Trophoblast cell (in vitro differentiated cells and primary cell): ENCODE measurements around the gene HRH1.

Experiments used
- DNase-seq, 2 donors: peaks; one replicate each; pipeline ENCODE4 v3.0.0-alpha.2; 2016
- H2AFZ ChIP-seq: 2 replicates; pipeline ENCODE4 v1.6.1; 2013; ENCODE audit warnings: low read length, moderate library complexity, mild to moderate bottlenecking; ENCODE audit not compliant: insufficient read depth, poor library complexity
- H2AK5ac ChIP-seq: 2 replicates; pipeline ENCODE4 v1.6.1; 2013; ENCODE audit warnings: mild to moderate bottlenecking, low read length
- H2BK120ac ChIP-seq: 2 replicates; pipeline ENCODE4 v1.6.1; 2013; ENCODE audit warnings: low read length, mild to moderate bottlenecking, moderate library complexity; ENCODE audit not compliant: insufficient read depth, poor library complexity
- H2BK12ac ChIP-seq: 2 replicates; pipeline ENCODE4 v1.6.1; 2013; ENCODE audit warnings: mild to moderate bottlenecking, low read length, moderate library complexity
- H2BK5ac ChIP-seq: 2 replicates; pipeline ENCODE4 v1.6.1; 2013; ENCODE audit warnings: low read length, low read depth, moderate library complexity, mild to moderate bottlenecking; ENCODE audit not compliant: poor library complexity
- H3K14ac ChIP-seq: 2 replicates; pipeline ENCODE4 v1.6.1; 2013; ENCODE audit warnings: mild to moderate bottlenecking, low read length
- H3K18ac ChIP-seq: 2 replicates; pipeline ENCODE4 v1.6.1; 2013; ENCODE audit warnings: mild to moderate bottlenecking, low read length
- H3K23ac ChIP-seq: 2 replicates; pipeline ENCODE4 v1.6.1; 2013; ENCODE audit warnings: low read length
- H3K27ac ChIP-seq: 2 replicates; pipeline ENCODE4 v1.5.1; 2013; ENCODE audit warnings: low read depth, mild to moderate bottlenecking, inconsistent platforms, low read length, moderate library complexity
- H3K27me3 ChIP-seq: 2 replicates; pipeline ENCODE4 v1.6.1; 2013; ENCODE audit warnings: inconsistent platforms, mild to moderate bottlenecking, low read length, moderate library complexity; ENCODE audit not compliant: insufficient read depth
- H3K36me3 ChIP-seq, 2 experiments: 1 replicate in 1 of 2; 2 replicates in 1 of 2; pipeline ENCODE4 v1.6.1; 2013; ENCODE audit warnings: low read length in 2 of 2, mild to moderate bottlenecking in 2 of 2, moderate library complexity in 1 of 2; ENCODE audit not compliant: insufficient read depth in 2 of 2, control insufficient read depth in 1 of 2
- H3K4ac ChIP-seq: 2 replicates; pipeline ENCODE4 v1.6.1; 2013; ENCODE audit warnings: low read depth, mild to moderate bottlenecking, low read length, moderate library complexity
- H3K4me1 ChIP-seq, 2 experiments: 1 replicate in 1 of 2; 2 replicates in 1 of 2; pipeline ENCODE4 v1.6.1; 2013; ENCODE audit warnings: low read length in 2 of 2, mild to moderate bottlenecking in 2 of 2, moderate library complexity in 1 of 2; ENCODE audit not compliant: insufficient read depth in 2 of 2, control insufficient read depth in 1 of 2
- H3K4me2 ChIP-seq: 2 replicates; pipeline ENCODE4 v1.6.1; 2013; ENCODE audit warnings: inconsistent platforms, mild to moderate bottlenecking, low read length, moderate library complexity
- H3K4me3 ChIP-seq: 2 replicates; pipeline ENCODE4 v1.5.1; 2013; ENCODE audit warnings: mild to moderate bottlenecking, low read depth, low read length, inconsistent platforms
- H3K79me1 ChIP-seq: one replicate; pipeline ENCODE4 v1.6.1; 2013; ENCODE audit warnings: low read length
- H3K79me2 ChIP-seq: 2 replicates; pipeline ENCODE4 v1.6.1; 2013; ENCODE audit warnings: low read length, mild to moderate bottlenecking; ENCODE audit not compliant: control insufficient read depth, insufficient read depth, poor library complexity
- H3K9ac ChIP-seq: 2 replicates; pipeline ENCODE4 v1.6.1; 2013; ENCODE audit warnings: mild to moderate bottlenecking, low read length
- H3K9me3 ChIP-seq: 2 replicates; pipeline ENCODE4 v1.6.1; 2013; ENCODE audit warnings: low read depth, mild to moderate bottlenecking, control low read depth, inconsistent platforms, low read length; ENCODE audit not compliant: insufficient read depth
- H4K12ac ChIP-seq: 2 replicates; pipeline ENCODE4 v1.6.1; 2013; ENCODE audit warnings: low read depth, mild to moderate bottlenecking, low read length, moderate library complexity
- H4K8ac ChIP-seq: 2 replicates; pipeline ENCODE4 v1.6.1; 2013; ENCODE audit warnings: low read depth, mild to moderate bottlenecking, low read length, moderate library complexity
- H4K91ac ChIP-seq: one replicate; pipeline ENCODE4 v1.6.1; 2013; ENCODE audit warnings: low read depth, mild to moderate bottlenecking, low read length, moderate library complexity
- WGBS: extraction: QIAGEN DNeasy Blood & Tissue Kit; methylation state at CpG from one replicate; pipeline ENCODE4 v1.1.7; 2013; ENCODE audit warnings: missing lambda C conversion rate; ENCODE audit not compliant: insufficient read length, insufficient coverage; ENCODE audit errors: extremely low coverage; 5-methylcytosine and 5-hydroxymethylcytosine counted together

HRH1 gene

GRCh38 chr3:11289864-11290263 is 135.6 kb downstream of the HRH1 start:
- Histone ChIP-seq H2AK5ac (no peak overlapping the region), H4K12ac (no peak overlapping the region), H2BK120ac (no peak overlapping the region), H3K4me3 (no peak overlapping the region), H2BK12ac (no peak overlapping the region), H3K23ac (no peak overlapping the region), H3K79me2 (no peaks in the 10 kb centered on the region), H3K14ac (no peak overlapping the region), H3K9ac (no peak overlapping the region), H3K4me1 (peaks cover 0 to 2% of the 10 kb centered on the region in 2 experiments), H4K8ac (no peak overlapping the region), H3K4me2 (no peak overlapping the region), H3K9me3 (no peaks in the 10 kb centered on the region), H2BK5ac (no peak overlapping the region), H2AFZ (no peak overlapping the region), H3K4ac (no peak overlapping the region), H3K18ac (no peak overlapping the region), H3K36me3 (peaks cover 0 to 2% of the 10 kb centered on the region in 2 experiments), H3K27me3 (no peaks in the 10 kb centered on the region), H4K91ac (no peak overlapping the region), H3K27ac (no peak overlapping the region), H3K79me1 (peaks cover 2% of the 10 kb centered on the region)
- DNase-seq, result no peak
- WGBS, result no CpG with 5 or more reads among the region's 3 CpGs

DNA sequence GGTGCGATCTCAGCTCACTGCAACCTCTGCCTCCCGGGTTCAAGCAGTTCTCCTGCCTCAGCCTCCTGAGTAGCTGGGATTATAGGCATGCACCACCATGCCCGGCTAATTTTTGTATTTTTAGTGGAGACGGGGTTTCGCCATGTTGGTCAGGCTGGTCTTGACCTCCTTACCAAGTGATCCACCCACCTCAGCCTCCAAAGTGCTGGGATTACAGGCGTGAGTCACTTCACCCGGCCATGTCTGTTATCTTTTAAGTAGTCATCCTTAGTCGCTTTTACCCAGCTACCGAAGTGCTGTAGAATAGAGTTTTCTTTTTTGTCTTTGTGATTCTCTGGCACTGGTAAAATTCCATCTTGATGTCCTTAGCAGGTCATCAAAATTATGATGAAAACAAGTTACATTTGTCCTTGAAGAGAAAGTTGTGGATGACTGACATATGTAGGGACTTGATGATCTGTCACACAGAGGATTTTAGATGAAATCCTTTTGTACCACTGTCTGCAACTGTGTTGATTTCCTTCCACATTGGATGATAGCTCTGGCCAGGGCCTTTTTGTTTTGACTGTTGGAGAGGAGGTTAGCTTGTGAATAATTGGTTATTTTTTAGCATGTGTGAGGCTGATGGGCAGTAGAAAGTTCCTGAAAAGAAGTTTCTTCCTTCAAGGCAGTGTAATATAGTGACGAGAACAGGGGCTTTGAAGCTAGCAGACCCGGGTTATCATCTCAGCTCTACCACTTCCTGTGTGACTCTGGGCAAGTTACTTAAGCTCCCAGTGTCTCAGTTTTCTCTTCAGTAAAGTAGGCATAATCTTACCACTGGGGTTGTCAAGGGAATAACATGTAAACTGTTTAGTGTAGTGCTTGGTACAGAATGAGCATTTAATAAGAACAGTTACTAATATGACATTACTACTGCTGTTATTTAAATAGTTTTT is 136.7 kb downstream of the HRH1 start:
- Histone ChIP-seq H3K9ac (no peak overlapping the region), H3K4me2 (no peak overlapping the region), H3K18ac (no peak overlapping the region), H3K4me1 (peaks cover 0 to 2% of the 10 kb centered on the region in 2 experiments), H2AFZ (no peak overlapping the region), H3K27ac (no peak overlapping the region), H3K79me2 (no peaks in the 10 kb centered on the region), H4K91ac (no peak overlapping the region), H3K14ac (no peak overlapping the region), H3K4ac (no peak overlapping the region), H2AK5ac (no peak overlapping the region), H2BK12ac (no peak overlapping the region), H4K8ac (no peak overlapping the region), H2BK5ac (no peak overlapping the region), H3K23ac (no peak overlapping the region), H4K12ac (no peak overlapping the region), H3K36me3 (peaks cover 0 to 2% of the 10 kb centered on the region in 2 experiments), H3K4me3 (no peak overlapping the region), H2BK120ac (no peak overlapping the region), H3K9me3 (no peaks in the 10 kb centered on the region), H3K27me3 (no peaks in the 10 kb centered on the region), H3K79me1 (peaks cover 2% of the 10 kb centered on the region)
- DNase-seq, result peak; percentile 26 to 43
- WGBS, result no CpG with 5 or more reads among the region's 11 CpGs

DNA sequence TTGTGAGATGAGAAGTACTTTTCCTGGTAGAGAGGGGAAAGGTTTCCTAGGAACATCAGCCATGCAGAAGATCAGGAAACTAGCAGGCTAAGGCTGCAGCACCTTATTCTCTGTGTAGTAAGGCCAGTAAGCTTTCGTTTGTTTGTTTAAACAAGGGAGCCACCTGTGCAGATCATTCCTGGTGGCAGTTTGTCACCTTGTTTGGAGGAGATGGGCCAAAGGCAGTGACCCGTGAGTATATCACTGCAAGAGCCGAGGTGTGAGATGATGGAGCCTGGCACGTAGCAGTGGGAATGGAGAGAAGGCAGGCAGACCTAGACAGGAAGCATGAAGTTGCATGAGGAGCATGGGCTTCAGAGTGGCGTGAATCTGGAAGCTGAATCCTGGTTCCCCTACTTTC is 137.5 kb downstream of the HRH1 start:
- Histone ChIP-seq H3K18ac (no peak overlapping the region), H3K79me1 (no peaks in the 10 kb centered on the region), H4K8ac (no peak overlapping the region), H3K36me3 (peaks cover 0 to 2% of the 10 kb centered on the region in 2 experiments), H3K27ac (no peak overlapping the region), H3K9ac (no peak overlapping the region), H3K4me2 (no peak overlapping the region), H2BK5ac (no peak overlapping the region), H2BK120ac (no peak overlapping the region), H4K12ac (no peak overlapping the region), H3K23ac (no peak overlapping the region), H3K9me3 (no peaks in the 10 kb centered on the region), H3K14ac (no peak overlapping the region), H2BK12ac (no peak overlapping the region), H3K4me3 (no peak overlapping the region), H3K27me3 (no peaks in the 10 kb centered on the region), H4K91ac (no peak overlapping the region), H2AK5ac (no peak overlapping the region), H3K4me1 (peaks cover 0 to 2% of the 10 kb centered on the region in 2 experiments), H3K4ac (no peak overlapping the region), H3K79me2 (no peaks in the 10 kb centered on the region), H2AFZ (no peak overlapping the region)
- no CpG with 5 or more reads among the region's 5 CpGs for WGBS
- DNase-seq, result no peak

- Histone ChIP-seq H4K8ac (no peak overlapping the region), H4K12ac (no peak overlapping the region), H3K79me1 (no peaks in the 10 kb centered on the region), H3K4me3 (no peak overlapping the region), H3K18ac (no peak overlapping the region), H3K79me2 (peaks cover 1% of the 10 kb centered on the region), H3K4me1 (no peaks in the 10 kb centered on the region), H3K4ac (no peak overlapping the region), H2AFZ (no peak overlapping the region), H3K27ac (no peak overlapping the region), H3K9ac (no peak overlapping the region), H3K9me3 (no peaks in the 10 kb centered on the region), H2AK5ac (no peak overlapping the region), H3K27me3 (no peaks in the 10 kb centered on the region), H3K23ac (no peak overlapping the region), H4K91ac (no peak overlapping the region), H3K36me3 (peaks cover 2 to 5% of the 10 kb centered on the region in 2 experiments), H2BK120ac (no peak overlapping the region), H2BK12ac (no peak overlapping the region), H3K14ac (no peak overlapping the region), H2BK5ac (no peak overlapping the region), H3K4me2 (no peak overlapping the region)
- no peak for DNase-seq
- WGBS, result no CpG with 5 or more reads among the region's 4 CpGs
Observed at GRCh38 chr3:11297126-11297525, 142.8 kb downstream of the HRH1 start.
